Measurements from ENCODE around the gene HPCA. TPM values are rescaled to one million over a fixed set of nuclear protein-coding genes. Genes with fewer than 3 reads are reported as not detected.

Gene HPCA
- total and polyA plus RNA-seq, 7 donors: 1.2 to 1.9 (median 1.8) TPM; not detected in 4

DNA sequence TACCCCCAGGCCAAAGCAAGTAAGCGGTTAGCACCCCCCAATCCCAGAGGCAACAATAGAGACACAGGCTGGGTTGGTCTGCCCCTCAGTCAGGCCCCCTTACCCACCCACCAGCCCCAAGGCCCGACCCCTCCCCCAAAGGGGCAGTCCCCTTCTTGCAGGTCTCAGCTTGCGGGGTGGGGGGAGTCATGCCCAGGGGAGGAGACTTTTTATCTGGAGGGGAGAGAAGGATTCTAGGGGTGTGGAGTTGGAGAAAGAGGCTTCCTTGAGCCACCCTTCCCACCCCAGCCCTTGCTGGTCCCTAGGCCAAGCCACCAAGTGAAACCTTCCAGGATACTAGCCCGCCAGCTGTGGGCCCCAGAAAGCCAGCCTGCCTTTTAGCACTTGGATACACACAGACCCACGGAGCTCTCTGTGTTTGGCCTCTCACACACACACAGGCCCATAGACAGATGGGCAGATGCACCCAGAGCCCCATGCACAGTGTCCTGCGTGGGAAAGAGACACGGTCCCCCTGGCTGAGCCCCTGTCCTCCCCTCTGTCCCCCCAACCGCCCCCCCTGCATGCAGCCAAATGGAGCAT lies 7.8 kb downstream of the HPCA start:
- Histone ChIP-seq H3K27ac (no peak overlapping the region), H3K27me3 (peaks cover 15 to 43% (median 30%) of the 10 kb centered on the region in 3 donors), H3K9me3 (no peaks in the 10 kb centered on the region), H3K4me1 (peaks cover 0 to 17% (median 14%) of the 10 kb centered on the region in 4 donors), H3K4me3 (peak overlapping the region in 1 of 4 donors; percentile 51), H3K36me3 (no peaks in the 10 kb centered on the region)
- no peak for DNase-seq
- 58 to 71% methylated on average over 8 of the region's 8 CpGs for WGBS, 2 donors
- intact Hi-C loops (cut with DNase I): no loop called here
- TF ChIP-seq, protein P1, sequence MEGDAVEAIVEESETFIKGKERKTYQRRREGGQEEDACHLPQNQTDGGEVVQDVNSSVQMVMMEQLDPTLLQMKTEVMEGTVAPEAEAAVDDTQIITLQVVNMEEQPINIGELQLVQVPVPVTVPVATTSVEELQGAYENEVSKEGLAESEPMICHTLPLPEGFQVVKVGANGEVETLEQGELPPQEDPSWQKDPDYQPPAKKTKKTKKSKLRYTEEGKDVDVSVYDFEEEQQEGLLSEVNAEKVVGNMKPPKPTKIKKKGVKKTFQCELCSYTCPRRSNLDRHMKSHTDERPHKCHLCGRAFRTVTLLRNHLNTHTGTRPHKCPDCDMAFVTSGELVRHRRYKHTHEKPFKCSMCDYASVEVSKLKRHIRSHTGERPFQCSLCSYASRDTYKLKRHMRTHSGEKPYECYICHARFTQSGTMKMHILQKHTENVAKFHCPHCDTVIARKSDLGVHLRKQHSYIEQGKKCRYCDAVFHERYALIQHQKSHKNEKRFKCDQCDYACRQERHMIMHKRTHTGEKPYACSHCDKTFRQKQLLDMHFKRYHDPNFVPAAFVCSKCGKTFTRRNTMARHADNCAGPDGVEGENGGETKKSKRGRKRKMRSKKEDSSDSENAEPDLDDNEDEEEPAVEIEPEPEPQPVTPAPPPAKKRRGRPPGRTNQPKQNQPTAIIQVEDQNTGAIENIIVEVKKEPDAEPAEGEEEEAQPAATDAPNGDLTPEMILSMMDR (IDR thresholded peaks at IDR 0.05): no peak
- TF ChIP-seq POLR2A (IDR thresholded peaks at IDR 0.05) (no peak), POLR2AphosphoS5 (IDR thresholded peaks at IDR 0.05) (no peak), EP300 (IDR thresholded peaks at IDR 0.05) (no peak)

GRCh38 chr1:32894681-32895080 lies 8.4 kb downstream of the HPCA start:
- Histone ChIP-seq H3K36me3 (no peaks in the 10 kb centered on the region), H3K4me1 (peaks cover 0 to 17% (median 14%) of the 10 kb centered on the region in 4 donors), H3K4me3 (no peak overlapping the region), H3K27me3 (peaks cover 15 to 43% (median 30%) of the 10 kb centered on the region in 3 donors), H3K9me3 (no peaks in the 10 kb centered on the region), H3K27ac (no peak overlapping the region)
- DNase-seq: peak; percentile 55
- 73 to 84% methylated on average over 6 of the region's 6 CpGs for WGBS, 2 donors
- intact Hi-C loops (cut with DNase I): no loop called here
- TF ChIP-seq, protein P1 (IDR thresholded peaks at IDR 0.05): no peak
- no peak for TF ChIP-seq POLR2A (IDR thresholded peaks at IDR 0.05)
- no peak for TF ChIP-seq EP300 (IDR thresholded peaks at IDR 0.05)
- TF ChIP-seq POLR2AphosphoS5 (IDR thresholded peaks at IDR 0.05): no peak

- H3K4me3 ChIP-seq: no peak overlapping the region
Observed at GRCh38 chr1:32895325-32896215, 9.3 kb downstream of the HPCA start.

DNA sequence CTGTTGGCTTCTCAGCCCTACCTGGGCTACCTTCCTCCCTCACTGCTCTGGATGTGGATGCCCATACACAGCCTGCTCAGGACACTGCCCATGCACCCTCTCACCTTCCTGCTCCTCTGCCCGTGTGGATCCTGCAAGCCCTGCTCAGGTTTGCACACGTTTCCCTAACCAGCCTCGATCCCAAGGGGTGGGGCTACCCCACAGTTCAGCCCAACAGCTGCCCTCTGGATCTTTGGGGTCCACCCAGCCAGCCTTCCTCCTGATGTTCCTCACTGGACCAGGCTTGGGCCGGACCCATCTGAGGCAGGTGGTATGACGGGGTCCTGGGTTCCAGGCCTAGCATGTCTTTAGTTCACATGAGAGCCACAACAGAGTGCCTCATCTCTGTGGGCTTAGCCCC lies 10.2 kb downstream of the HPCA start:
- 48 to 76% methylated on average over 5 of the region's 5 CpGs for WGBS, 2 donors
- TF ChIP-seq EP300 (IDR thresholded peaks at IDR 0.05) (no peak), POLR2A (IDR thresholded peaks at IDR 0.05) (no peak), POLR2AphosphoS5 (IDR thresholded peaks at IDR 0.05) (no peak)
- H3K27me3 ChIP-seq: peaks cover 15 to 31% (median 22%) of the 10 kb centered on the region in 3 donors
- peaks cover 0 to 27% (median 24%) of the 10 kb centered on the region in 4 donors for H3K4me1 ChIP-seq
- H3K9me3 ChIP-seq: no peaks in the 10 kb centered on the region
- H3K27ac ChIP-seq: no peak overlapping the region
- no peak overlapping the region for H3K4me3 ChIP-seq
- intact Hi-C loops (cut with DNase I): no loop called here
- DNase-seq: peak; percentile 64
- H3K36me3 ChIP-seq: no peaks in the 10 kb centered on the region

More at GRCh38 chr1:32895325-32896215, 9.3 kb downstream of the HPCA start:
- H3K36me3 ChIP-seq: no peaks in the 10 kb centered on the region
- peak; percentile 56 for DNase-seq
- intact Hi-C loops (cut with DNase I): no loop called here
- WGBS, 2 donors: 86 to 92% methylated on average over 26 of the region's 26 CpGs
- no peak for TF ChIP-seq EP300 (IDR thresholded peaks at IDR 0.05)
- TF ChIP-seq, protein P1 (IDR thresholded peaks at IDR 0.05): no peak
- no peaks in the 10 kb centered on the region for H3K9me3 ChIP-seq
- no peak overlapping the region for H3K27ac ChIP-seq
- peaks cover 0 to 23% (median 18%) of the 10 kb centered on the region in 4 donors for H3K4me1 ChIP-seq
- peaks cover 15 to 39% (median 30%) of the 10 kb centered on the region in 3 donors for H3K27me3 ChIP-seq
